TTC549 (cell line): ENCODE measurements around the gene TTC19.
"Not testable (repeated sequence)": the region's sequence is repeated elsewhere in the genome, so short reads cannot be mapped to it uniquely, and the experiment has no call there.

Experiments
- FAIRE-seq: peaks from 2 replicates; lab custom pipeline; 2012; peaks lifted over from hg19 to GRCh38; lab: Jason Lieb, UNC

Gene TTC19

DNA sequence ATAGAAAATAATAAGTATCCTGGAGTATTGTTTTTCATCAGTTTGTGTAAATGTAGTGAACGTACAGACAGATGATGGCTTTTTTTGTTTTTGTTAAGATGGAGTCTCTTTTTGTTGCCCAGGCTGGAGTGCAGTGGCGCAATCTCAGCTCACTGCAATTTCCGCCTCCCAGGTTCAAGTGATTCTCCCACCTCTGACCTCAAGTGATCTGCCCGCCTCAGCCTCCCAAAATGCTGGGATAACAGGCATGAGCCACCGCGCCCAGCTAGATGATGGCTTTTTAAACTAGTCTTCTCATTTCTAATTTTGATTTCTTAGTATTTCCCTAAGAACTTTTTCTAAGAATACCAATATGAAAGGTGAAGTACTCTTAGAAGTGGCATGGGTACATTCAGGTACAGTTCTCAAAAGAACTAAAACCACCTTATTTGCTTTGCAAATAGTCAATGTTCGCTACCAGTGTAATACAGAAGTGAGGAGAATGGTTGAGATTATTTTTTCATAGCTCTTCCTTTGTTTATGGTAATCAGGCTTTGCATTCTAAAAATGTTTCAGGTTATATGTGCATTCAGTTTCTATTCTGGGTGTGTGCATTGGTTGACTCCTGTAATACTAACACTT lies 34.2 kb downstream of the TTC19 start:
- no peak for FAIRE-seq

DNA sequence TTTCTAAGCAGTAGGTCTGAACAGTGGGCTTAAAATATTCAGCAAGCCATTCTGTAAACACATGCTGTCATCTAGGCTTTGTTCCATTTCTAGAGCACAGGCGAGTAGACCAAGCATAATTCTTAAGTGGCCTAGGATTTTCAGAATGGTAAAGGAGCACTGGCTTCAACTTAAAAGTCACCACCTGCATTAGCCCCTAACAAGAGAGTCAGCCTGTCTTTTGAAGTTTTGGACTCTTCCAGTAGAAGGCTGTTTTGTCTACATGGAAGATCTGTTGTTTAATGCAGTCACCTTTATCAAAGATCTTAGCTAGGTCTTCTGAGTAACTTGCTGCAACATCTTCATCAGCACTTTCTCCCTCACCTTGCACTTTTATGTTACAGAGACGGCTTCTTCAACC lies 36.6 kb downstream of the TTC19 start:
- FAIRE-seq: no peak

DNA sequence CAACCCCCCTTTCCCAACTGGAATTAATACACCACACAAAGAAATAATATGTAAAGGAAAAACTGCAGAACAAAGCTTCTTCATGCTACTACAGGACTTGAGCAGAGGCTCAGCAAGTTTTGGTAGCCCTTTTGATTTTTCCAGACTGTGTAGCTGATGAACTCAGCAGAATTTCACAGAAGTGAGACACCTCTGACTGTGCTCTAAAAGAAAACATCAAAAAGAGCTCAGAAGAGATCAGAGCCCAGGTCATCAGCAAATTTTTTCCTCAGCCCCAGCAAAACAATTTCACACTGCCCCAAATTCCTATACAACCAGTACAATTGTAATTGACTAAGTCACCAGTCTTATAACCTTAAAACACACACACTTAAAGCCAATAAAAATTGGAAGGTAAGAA lies 38.0 kb downstream of the TTC19 start:
- FAIRE-seq: no peak

DNA sequence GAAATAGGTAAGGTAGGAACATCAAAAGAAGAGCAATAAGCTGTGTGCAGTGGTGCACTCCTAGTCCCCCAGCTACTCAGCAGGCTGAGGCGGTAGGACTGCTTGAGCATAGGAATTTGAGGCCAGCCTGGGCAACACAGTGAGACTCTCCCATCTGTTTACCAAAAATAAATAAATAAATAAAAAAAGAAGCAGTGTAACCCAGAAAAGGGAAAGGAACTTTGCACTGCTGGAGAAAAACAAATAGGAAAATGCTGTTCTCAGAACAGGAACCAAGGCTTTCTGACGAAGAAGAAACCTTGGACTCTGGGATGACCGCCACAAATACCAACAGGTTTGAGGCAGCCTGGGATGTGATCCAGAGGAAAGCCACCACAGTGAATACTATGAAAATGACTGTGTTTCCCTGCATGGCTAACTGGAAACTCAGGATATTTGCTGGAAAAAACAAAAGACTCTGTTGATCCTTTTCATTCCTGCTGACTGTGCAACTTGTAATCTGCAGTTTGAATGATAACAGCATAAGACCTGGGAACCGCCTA lies 41.2 kb downstream of the TTC19 start:
- FAIRE-seq: no peak

DNA sequence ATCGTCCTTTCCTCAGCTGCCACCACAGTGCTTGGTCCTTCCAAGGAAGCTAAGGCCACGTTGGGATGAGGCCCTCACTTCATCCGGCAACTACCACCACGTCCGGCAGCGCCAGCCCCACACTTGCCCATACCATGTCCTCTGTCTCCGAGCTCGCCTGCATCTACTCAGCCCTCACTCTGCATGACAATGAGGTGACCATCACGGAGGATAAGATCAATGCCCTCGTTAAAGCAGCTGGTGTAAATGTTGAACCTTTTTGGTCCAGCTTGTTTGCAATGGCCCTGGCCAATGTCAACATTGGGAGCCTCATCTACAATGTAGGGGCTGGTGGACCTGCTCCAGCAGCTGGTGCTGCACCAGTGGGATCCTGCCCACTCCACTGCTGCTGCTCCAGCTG lies 44.9 kb downstream of the TTC19 start:
- FAIRE-seq: no peak

DNA sequence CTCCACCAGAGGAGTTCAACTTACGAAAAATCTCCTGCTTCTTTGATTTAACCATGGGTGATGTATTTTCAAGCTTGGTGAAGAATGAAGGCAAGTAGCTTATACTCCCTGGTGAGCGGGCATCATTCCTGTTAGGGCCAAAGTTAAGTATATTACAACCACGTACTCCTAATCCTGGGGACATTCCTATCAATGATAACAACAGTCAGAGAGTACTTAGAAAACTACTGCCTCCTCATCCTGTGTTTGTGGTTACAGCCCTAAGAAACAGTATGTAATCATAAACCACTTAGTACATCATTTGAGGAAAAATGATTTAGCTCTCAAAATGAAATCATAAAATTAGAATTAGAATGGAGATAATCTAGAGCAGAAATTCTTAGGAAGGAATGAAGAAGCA lies 47.3 kb downstream of the TTC19 start:
- no peak for FAIRE-seq

DNA sequence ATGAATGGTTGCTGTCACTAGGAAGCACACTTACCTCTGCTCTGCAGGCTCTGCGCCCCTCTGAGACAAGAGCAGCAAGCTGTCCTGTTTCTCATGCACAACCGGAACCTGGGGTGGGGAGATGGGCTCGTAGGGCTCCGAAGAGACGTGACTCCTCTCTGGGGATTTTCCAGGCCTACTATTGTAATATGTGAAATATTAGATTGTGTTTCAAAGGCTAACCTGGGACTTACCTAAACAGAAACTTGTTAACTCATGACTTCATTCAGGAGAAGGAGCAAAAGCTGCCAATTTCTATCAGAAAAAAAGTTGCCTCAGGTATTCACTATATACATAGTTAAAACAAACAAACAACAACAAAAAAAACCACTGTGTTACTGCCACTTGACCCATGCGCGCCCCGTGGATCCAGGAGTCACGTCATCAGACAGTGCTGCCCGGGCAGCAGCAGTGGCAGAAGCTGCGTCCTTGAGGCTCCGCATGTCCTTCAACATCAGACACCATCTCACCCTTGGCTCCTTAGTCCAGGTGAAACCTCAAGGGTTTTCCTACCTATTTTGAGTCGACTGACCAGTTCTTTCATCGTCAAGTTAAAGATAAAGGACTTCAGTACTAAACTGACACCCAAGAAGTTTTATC lies 49.3 kb downstream of the TTC19 start:
- no peak for FAIRE-seq

DNA sequence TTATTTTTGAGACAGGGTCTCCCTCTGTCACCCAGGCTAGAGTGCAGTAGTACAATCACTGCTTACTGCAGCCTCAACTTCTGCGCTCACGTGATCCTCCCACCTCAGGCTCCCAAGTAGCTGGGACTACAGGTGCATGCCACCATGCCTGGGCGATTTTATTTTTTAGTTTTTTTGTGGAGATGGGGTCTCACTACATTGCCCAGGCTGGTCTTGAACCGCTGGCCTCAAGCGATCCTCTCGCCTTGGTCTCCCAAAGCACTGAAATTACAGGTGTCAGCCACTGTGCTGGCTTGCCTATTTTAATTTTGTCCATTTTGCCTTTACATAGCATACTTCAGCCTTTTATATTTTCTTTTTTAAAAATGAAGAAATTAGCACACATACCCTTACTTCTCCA lies 51.2 kb downstream of the TTC19 start:
- FAIRE-seq: no peak

DNA sequence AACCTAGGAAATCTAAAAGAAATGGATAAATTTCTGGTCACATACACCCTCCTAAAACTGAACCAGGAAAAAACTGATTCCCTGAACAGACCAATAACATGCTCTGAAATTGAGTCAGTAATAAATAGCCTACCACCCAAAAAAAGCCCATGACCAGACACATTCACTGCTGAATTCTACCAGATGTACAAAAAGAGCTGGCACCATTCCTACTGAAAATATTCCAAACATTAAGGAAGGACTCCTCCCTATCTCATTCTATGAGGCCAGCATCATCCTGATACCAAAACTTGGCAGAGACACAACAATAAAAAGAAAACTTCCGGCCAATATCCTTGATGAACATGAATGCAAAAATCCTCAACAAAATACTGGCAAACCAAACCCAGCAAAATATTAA lies 52.9 kb downstream of the TTC19 start:
- FAIRE-seq: no peak

DNA sequence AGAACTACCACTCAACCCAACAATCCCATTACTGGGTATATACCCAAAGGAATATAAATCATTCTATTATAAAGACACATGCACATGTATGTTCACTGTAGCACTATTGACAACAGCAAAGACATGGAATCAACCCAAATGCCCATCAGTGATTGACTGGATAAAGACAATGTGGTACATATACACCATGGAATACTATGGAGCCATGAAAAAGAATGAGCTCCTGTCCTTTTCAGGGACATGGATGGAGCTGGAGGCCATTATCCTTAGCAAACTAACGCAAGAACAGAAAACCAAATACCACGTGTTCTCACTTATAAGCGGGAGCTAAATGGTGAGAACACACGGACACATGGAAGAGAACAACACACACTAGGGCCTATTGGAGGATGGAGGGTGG lies 55.5 kb downstream of the TTC19 start:
- not testable (repeated sequence) for FAIRE-seq

DNA sequence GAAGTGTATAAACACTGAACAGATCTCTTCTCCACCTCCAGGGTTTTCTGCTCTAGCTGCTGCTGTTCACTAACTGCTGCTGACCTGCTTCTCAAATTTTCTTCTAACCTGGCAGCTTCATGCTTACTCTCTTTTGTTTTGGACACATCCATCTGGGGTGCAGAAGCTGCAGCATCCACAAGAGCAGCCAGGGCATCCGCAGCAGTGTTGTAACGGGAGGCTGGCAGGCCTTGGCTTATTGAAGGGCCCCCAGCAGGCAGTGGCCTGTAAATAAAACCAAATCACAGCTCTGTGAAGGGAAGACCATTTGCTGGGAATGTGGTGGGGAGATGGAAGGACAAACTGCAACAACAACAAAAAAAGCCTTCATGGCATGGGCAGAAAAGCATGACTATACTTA lies 62.0 kb downstream of the TTC19 start:
- no peak for FAIRE-seq

DNA sequence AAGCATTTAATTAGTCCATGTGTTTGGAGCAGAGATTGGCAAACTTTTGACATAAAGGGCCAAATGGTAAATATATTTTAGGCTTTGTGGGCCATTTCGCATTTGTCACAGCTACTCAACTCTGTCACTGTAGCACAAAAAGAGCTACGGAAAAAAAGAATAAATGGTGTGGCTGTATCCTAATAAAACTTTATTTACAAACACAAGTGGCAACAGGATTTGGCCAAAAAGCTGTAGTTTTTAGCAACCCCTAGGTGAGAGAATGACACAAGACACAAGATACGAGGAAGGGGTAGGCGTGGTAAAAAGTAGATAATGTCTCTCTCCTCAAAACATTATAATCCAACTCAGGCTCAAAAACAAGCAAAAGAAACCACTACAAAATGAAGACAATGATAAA lies 66.5 kb downstream of the TTC19 start:
- no peak for FAIRE-seq

DNA sequence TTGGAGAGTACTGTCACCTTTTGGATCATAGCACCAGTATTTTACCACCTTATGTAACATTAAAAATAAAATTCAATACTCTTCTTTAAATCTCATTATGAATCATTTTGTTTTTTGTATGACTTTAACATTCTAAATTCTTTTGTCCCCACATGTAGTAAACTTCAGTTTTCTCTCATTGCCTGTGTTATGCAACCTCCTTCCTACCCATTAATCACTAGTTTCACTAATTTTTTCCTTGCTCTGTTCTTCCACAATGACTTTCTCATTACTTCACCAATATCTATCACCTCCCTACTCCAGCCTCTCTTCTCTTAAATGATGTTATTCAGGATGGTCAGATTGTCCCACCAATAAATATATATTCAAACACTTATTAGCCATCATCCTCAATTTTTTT lies 68.7 kb downstream of the TTC19 start:
- FAIRE-seq: no peak

DNA sequence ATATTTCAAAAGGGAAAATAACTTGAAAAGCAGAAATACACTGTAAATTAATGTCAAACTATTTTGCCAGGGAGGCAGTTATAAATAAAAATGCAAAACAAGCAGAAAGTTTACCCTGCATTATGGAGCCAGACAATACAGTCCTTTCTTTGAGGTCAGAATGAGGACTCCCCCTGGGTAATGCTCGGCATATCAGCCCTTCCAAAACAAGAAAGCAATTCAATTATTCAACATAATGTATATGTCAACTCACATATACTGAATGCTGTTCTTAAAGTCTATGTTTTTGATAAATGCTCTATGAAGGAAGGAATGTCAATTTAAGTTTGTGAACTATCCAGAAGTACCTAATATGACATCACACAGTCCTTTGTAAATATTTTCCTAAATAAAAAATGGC lies 72.4 kb downstream of the TTC19 start:
- FAIRE-seq: no peak

DNA sequence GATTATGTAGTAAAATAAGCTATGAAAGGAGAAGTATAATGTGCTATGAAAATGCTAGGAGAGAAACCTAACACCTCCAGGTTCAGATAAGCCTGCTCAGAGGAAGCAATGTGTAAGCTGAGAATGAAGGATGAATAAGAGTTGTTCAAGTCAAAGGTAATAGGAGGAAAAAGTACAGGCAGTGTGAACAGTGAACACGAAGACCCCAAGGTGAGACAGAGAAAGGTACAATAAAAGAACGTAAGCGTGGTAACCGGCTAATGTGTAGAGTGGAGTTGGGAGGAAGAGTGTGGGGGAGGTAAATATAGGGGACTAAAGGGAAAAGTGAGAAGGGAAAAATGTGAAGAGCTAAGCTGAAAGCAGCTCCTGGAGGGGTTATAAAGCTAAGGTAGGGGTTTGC lies 74.2 kb downstream of the TTC19 start:
- FAIRE-seq: no peak

DNA sequence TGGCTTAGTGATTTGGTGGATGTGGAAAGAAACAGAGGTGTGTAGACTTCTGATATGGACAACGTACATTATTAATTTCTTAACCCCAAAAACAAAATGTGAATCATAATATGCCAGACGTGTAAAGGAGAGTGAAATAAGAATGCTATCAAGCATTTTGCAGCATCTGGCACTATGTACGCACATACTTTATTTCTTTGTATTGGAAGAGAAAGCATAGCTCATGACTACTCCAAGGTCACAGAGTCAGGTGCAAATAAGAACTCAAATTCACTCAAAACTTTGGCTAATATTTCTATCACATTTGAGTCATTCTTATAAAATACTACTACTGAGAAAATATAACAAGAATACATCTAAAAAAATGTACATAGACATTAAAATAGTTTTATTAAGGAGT lies 74.8 kb downstream of the TTC19 start:
- FAIRE-seq: no peak

DNA sequence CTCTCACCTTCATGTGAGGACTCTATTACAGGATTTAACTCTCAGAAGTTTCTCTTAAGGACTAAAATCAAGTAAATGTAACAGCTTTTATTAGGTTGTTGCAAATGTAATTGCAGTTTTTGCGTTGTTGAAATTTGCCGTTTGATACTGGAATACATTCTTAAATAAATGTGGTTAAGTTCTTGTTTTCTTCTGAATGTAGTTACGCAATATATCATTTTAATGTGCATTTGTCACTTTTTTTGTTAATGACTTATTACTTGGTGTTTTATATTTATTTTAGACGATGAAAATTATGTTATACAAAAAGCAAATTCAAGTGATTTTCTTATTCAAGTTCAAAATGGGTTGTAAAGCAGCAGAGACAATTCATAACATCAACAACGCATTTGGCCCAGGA lies 76.3 kb downstream of the TTC19 start:
- FAIRE-seq: no peak
